GM12865 (cell line): ENCODE data around the gene ARHGAP42.

Experiments used
- DNase-seq: peaks from one replicate; pipeline ENCODE4 v3.0.0; 2010; ENCODE audit warnings: low read depth
- H3K4me3 ChIP-seq: 2 replicates; pipeline ENCODE4 v1.5.1; 2011; ENCODE audit warnings: mild to moderate bottlenecking, low read depth, low read length, control low read depth
- TF ChIP-seq, protein P1 (sequence below): IDR thresholded peaks from 2 replicates; pipeline ENCODE4 v1.5.1; 2011; ENCODE audit warnings: low read length, control low read depth, low read depth, inconsistent platforms; ENCODE audit not compliant: insufficient read depth; ENCODE audit errors: missing control alignments

The ARHGAP42 gene

GRCh38 chr11:100970283-100971164 lies 283.4 kb downstream of the ARHGAP42 start:
- H3K4me3 ChIP-seq, result no peak overlapping the region
- TF ChIP-seq, protein P1, sequence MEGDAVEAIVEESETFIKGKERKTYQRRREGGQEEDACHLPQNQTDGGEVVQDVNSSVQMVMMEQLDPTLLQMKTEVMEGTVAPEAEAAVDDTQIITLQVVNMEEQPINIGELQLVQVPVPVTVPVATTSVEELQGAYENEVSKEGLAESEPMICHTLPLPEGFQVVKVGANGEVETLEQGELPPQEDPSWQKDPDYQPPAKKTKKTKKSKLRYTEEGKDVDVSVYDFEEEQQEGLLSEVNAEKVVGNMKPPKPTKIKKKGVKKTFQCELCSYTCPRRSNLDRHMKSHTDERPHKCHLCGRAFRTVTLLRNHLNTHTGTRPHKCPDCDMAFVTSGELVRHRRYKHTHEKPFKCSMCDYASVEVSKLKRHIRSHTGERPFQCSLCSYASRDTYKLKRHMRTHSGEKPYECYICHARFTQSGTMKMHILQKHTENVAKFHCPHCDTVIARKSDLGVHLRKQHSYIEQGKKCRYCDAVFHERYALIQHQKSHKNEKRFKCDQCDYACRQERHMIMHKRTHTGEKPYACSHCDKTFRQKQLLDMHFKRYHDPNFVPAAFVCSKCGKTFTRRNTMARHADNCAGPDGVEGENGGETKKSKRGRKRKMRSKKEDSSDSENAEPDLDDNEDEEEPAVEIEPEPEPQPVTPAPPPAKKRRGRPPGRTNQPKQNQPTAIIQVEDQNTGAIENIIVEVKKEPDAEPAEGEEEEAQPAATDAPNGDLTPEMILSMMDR, result no peak
- no peak for DNase-seq

- no peak for DNase-seq
- TF ChIP-seq, protein P1, result no peak
- no peak overlapping the region for H3K4me3 ChIP-seq
Measured at GRCh38 chr11:100972046-100972445, 285.0 kb downstream of the ARHGAP42 start.

DNA sequence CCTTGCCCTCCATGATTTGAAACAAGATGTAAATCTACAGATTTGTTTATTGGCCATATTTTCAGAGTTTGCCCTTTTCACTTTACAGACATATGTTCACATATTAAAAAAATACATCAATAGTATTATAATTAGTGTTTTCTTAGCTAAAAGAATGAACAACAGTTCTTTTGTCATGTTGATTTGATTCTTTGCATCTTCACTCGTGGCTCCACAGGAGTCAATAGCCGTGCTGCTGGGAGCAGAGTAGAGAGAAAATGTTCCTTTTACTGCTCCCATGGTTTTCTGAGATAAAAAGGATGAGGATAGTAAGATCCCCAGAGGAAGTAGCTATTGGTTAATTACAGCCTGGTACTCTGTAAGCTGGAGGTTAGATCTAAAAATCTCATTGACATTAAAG lies 291.4 kb downstream of the ARHGAP42 start:
- H3K4me3 ChIP-seq, result no peak overlapping the region
- TF ChIP-seq, protein P1, result no peak
- no peak for DNase-seq

GRCh38 chr11:100978939-100979338 lies 291.9 kb downstream of the ARHGAP42 start:
- no peak overlapping the region for H3K4me3 ChIP-seq
- TF ChIP-seq, protein P1, result no peak
- DNase-seq, result no peak

DNA sequence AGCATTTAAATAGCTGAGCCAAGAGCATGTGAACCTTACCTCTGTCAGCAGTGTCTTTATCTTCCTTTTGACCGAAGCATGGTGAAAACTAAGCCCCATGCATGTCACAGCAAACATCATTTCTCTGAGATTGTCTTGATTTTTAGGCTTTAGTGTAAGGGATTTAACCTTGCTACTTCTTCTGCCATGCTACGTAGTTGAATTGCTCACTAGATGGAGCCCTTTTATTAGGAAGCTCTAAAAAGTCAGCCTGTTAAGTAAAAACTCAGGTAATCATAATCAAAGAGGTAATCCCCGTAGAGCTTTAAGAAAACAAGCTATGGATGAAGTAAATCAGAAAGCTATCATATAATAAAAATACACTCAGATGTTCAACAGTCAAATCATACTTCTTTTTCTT lies 293.1 kb downstream of the ARHGAP42 start:
- H3K4me3 ChIP-seq, result no peak overlapping the region
- TF ChIP-seq, protein P1, result no peak
- no peak for DNase-seq

DNA sequence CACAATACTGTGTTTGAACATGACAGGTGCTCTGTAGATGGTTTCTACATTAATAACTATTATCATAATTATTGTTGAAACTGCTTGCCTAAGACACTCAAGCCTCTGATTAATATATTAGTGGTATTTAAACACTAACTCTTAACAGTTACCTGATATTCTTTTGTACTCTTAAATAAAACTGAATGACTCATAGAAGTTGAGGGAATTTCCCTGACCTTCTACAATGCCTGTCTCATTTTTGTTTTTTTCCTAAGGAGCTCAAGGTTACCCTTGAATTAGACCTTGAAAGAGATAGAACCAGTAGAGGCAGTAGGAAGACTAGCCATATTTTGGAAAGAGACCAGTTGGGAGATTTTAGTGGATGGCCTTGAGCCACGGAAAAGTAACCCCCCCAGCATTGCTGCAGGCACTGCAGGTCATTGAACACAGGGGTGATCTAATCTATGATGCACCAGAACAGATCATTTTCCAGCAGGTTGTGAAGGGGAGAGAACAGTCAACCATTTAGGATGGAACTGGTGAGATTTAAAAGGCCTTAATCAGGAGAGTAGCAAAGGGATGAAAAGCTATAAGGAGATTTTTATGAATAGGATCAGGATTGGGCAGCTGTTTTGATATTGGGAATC lies 294.2 kb downstream of the ARHGAP42 start:
- DNase-seq, result no peak
- H3K4me3 ChIP-seq, result no peak overlapping the region
- TF ChIP-seq, protein P1, result no peak

DNA sequence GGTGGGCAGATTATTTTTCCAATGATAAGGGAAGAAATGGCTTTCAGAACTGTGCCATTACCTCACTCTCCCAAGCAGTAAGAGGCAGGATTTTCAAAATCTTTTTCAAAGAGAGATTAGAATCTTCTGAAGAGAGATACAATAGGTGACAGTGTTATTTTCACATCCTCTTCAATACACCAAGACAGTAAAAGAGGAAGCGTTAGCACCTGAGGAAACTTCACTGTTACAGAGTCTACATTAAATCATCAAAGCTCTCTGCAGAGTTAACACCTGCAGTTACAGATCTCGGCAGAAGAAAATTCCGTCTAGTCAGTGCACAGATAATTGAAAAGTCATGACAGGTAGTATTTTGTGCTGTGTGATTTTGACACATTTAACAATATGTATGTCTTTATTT lies 297.6 kb downstream of the ARHGAP42 start:
- TF ChIP-seq, protein P1, result no peak
- H3K4me3 ChIP-seq, result no peak overlapping the region
- no peak for DNase-seq
